ENCODE measurements around the gene MGAT4B. TPM values are rescaled to one million over a fixed set of nuclear protein-coding genes. Genes with fewer than 3 reads are reported as not detected.

MGAT4B gene
- total RNA-seq, 1 experiment from 2014 or later, result 59.5 TPM

- H3K36me3 ChIP-seq (ENCODE audit: insufficient read depth, low read length, poor library complexity, severe bottlenecking), result peaks cover 20% of the 10 kb centered on the region
- no peaks in the 10 kb centered on the region for H3K4me1 ChIP-seq (ENCODE audit: insufficient read depth, low read length, poor library complexity, severe bottlenecking)
- no peaks in the 10 kb centered on the region for H3K27me3 ChIP-seq (replicated peaks; ENCODE audit: insufficient read depth, low read depth, low read length, poor library complexity)
- no peak overlapping the region for H3K27ac ChIP-seq (ENCODE audit: low read depth, low read length, poor library complexity, severe bottlenecking)
- DNase-seq (ENCODE audit: low spot score), result no peak
- TF ChIP-seq CTCF (conservative IDR thresholded peaks at IDR 0.05; ENCODE audit: low read depth, low read length), result no peak
- no peak for TF ChIP-seq EZH2 (IDR thresholded peaks at IDR 0.05; ENCODE audit: borderline replicate concordance, low read depth, low read length, poor library complexity, severe bottlenecking)
- ChIA-PET CTCF (no interaction called here), POLR2A (ENCODE audit: low non-redundant PET) (no interaction called here)
- intact Hi-C loops (cut with micrococcal nuclease; ENCODE audit: unreplicated experiment), result no loop called here
- no peak overlapping the region for H3K4me3 ChIP-seq (ENCODE audit: low read depth, low read length, poor library complexity, severe bottlenecking)
- H3K9me3 ChIP-seq (ENCODE audit: low read depth, low read length, poor library complexity, severe bottlenecking), result no peaks in the 10 kb centered on the region
- no TSS peak for BruUV-seq (replicated peaks)
Measured at GRCh38 chr5:179777909-179778308, 28.8 kb downstream of the MGAT4B start.

- H3K9me3 ChIP-seq (ENCODE audit: low read depth, low read length, poor library complexity, severe bottlenecking), result no peaks in the 10 kb centered on the region
- peaks cover 21% of the 10 kb centered on the region for H3K36me3 ChIP-seq (ENCODE audit: insufficient read depth, low read length, poor library complexity, severe bottlenecking)
- H3K4me1 ChIP-seq (ENCODE audit: insufficient read depth, low read length, poor library complexity, severe bottlenecking), result no peaks in the 10 kb centered on the region
- no peak overlapping the region for H3K27ac ChIP-seq (ENCODE audit: low read depth, low read length, poor library complexity, severe bottlenecking)
- ChIA-PET POLR2A (ENCODE audit: low non-redundant PET) (no interaction called here), CTCF (no interaction called here)
- TF ChIP-seq CTCF (conservative IDR thresholded peaks at IDR 0.05; ENCODE audit: low read depth, low read length), result no peak
- no peak for TF ChIP-seq EZH2 (IDR thresholded peaks at IDR 0.05; ENCODE audit: borderline replicate concordance, low read depth, low read length, poor library complexity, severe bottlenecking)
- intact Hi-C loops (cut with micrococcal nuclease; ENCODE audit: unreplicated experiment), result no loop called here
- H3K4me3 ChIP-seq (ENCODE audit: low read depth, low read length, poor library complexity, severe bottlenecking), result no peak overlapping the region
- DNase-seq (ENCODE audit: low spot score), result no peak
- H3K27me3 ChIP-seq (replicated peaks; ENCODE audit: insufficient read depth, low read depth, low read length, poor library complexity), result no peaks in the 10 kb centered on the region
- no TSS peak for BruUV-seq (replicated peaks)
Measured at GRCh38 chr5:179777456-179777855, 29.2 kb downstream of the MGAT4B start.

- Histone ChIP-seq H3K27me3 (replicated peaks; ENCODE audit: insufficient read depth, low read depth, low read length, poor library complexity) (no peaks in the 10 kb centered on the region), H3K27ac (ENCODE audit: low read depth, low read length, poor library complexity, severe bottlenecking) (no peak overlapping the region), H3K4me1 (ENCODE audit: insufficient read depth, low read length, poor library complexity, severe bottlenecking) (no peaks in the 10 kb centered on the region), H3K9me3 (ENCODE audit: low read depth, low read length, poor library complexity, severe bottlenecking) (no peaks in the 10 kb centered on the region), H3K4me3 (ENCODE audit: low read depth, low read length, poor library complexity, severe bottlenecking) (no peak overlapping the region), H3K36me3 (ENCODE audit: insufficient read depth, low read length, poor library complexity, severe bottlenecking) (peaks cover 28% of the 10 kb centered on the region)
- TF ChIP-seq EZH2 (IDR thresholded peaks at IDR 0.05; ENCODE audit: borderline replicate concordance, low read depth, low read length, poor library complexity, severe bottlenecking) (no peak), CTCF (conservative IDR thresholded peaks at IDR 0.05; ENCODE audit: low read depth, low read length) (no peak)
- no peak for DNase-seq (ENCODE audit: low spot score)
- CTCF ChIA-PET, result no interaction called here
- intact Hi-C loops (cut with micrococcal nuclease; ENCODE audit: unreplicated experiment), result no loop called here
- POLR2A ChIA-PET (ENCODE audit: low non-redundant PET), result no interaction called here
- BruUV-seq (replicated peaks), result no TSS peak
Measured at GRCh38 chr5:179776411-179776938, 30.2 kb downstream of the MGAT4B start.
